GM12878 (cell line): ENCODE data around the gene SNAI1. TPM values are rescaled to one million over a fixed set of nuclear protein-coding genes. Genes with fewer than 3 reads are reported as not detected.

Source experiments
- ATAC-seq: fragments of 200-7000 bp; cut with Tn5 transposase; 3 replicates; pipeline ENCODE4 v1.9.1; 2020; ENCODE audit warnings: mild to moderate bottlenecking, moderate library complexity
- BruUV-seq: library from RNA; stranded (reverse); fragments of 400-500 nt; replicated peaks from 2 replicates; lab custom pipeline; 2021; lab: Mats Ljungman, UMichigan
- CTCF ChIA-PET: fragments of 300-600 bp; sonication (Branson Sonifier 250); formaldehyde crosslinking; extraction: SDS; loops from one replicate; lab custom pipeline; 2021; ENCODE audit warnings: inconsistent platforms; lab: Yijun Ruan, JAX
- POLR2A ChIA-PET: fragments of 350-600 bp; formaldehyde crosslinking; extraction: SDS; loops from one replicate; lab custom pipeline; 2021; ENCODE audit warnings: inconsistent platforms; lab: Charles Lee
- RAD21 ChIA-PET: fragments of 300-600 bp; sonication (Branson Sonifier 250); formaldehyde crosslinking; loops from one replicate; lab custom pipeline; 2023; ENCODE audit warnings: antibody characterized with exemption; ENCODE audit not compliant: unreplicated experiment; lab: Charles Lee
- SMC1A ChIA-PET: fragments of 300-600 bp; sonication (Branson Sonifier 250); formaldehyde crosslinking; loops from one replicate; lab custom pipeline; 2023; ENCODE audit not compliant: unreplicated experiment, uncharacterized antibody; lab: Charles Lee
- DNase-seq: peaks from one replicate; pipeline ENCODE4 v3.0.0-alpha.2; 2011; ENCODE audit warnings: low read depth, low spot score
- FAIRE-seq: peaks from 3 replicates; lab custom pipeline; 2011; peaks lifted over from hg19 to GRCh38; lab: Jason Lieb, UNC
- H2AFZ ChIP-seq: 2 replicates; pipeline ENCODE4 v1.6.0; 2011; ENCODE audit warnings: low read depth, low read length, control low read depth; ENCODE audit not compliant: control insufficient read depth
- H3K27ac ChIP-seq: 2 replicates; pipeline ENCODE4 v1.5.1; 2011; ENCODE audit warnings: control low read depth; ENCODE audit not compliant: control insufficient read depth, insufficient read depth
- H3K27me3 ChIP-seq, 2 experiments: replicated peaks in 1 of 2; 2 replicates each; pipeline versions ENCODE4 v1.6.0 to v1.6.1; 2011; ENCODE audit warnings: low read length in 1 of 2; ENCODE audit not compliant: control insufficient read depth in 2 of 2, insufficient read depth in 2 of 2
- H3K36me3 ChIP-seq, 2 experiments: 2 replicates each; pipeline ENCODE4 v1.5.1; 2011; ENCODE audit warnings: low read length in 1 of 2; ENCODE audit not compliant: control insufficient read depth in 2 of 2, insufficient read depth in 2 of 2
- H3K4me1 ChIP-seq: 2 replicates; pipeline ENCODE4 v1.6.1; 2011; ENCODE audit warnings: mild to moderate bottlenecking, low read length, moderate library complexity, mixed read lengths; ENCODE audit not compliant: control insufficient read depth, insufficient read depth
- H3K4me2 ChIP-seq: 2 replicates; pipeline ENCODE4 v1.6.0; 2011; ENCODE audit warnings: control low read depth; ENCODE audit not compliant: control insufficient read depth, insufficient read depth
- H3K4me3 ChIP-seq: fragments of 200-600 bp; sonication (generic); 2 replicates; pipeline ENCODE4 v1.5.1; 2016
- H3K79me2 ChIP-seq: 2 replicates; pipeline ENCODE4 v1.6.0; 2011; ENCODE audit warnings: low read length; ENCODE audit not compliant: control insufficient read depth, insufficient read depth
- H3K9ac ChIP-seq: 2 replicates; pipeline ENCODE4 v1.8.0; 2011; ENCODE audit warnings: low read length, control low read depth, mixed read lengths; ENCODE audit not compliant: control insufficient read depth, insufficient read depth
- H3K9me3 ChIP-seq: replicated peaks from 3 replicates; pipeline ENCODE4 v1.5.1; 2011; ENCODE audit warnings: mild to moderate bottlenecking, low read length; ENCODE audit not compliant: control insufficient read depth, insufficient read depth
- H4K20me1 ChIP-seq: 2 replicates; pipeline ENCODE4 v1.6.0; 2011; ENCODE audit not compliant: control insufficient read depth, insufficient read depth
- ASH2L ChIP-seq: fragments of 300-600, 200-600 bp; sonication (generic); IDR thresholded peaks from 2 replicates; pipeline ENCODE4 v1.6.1; 2017; ENCODE audit warnings: low read depth, mild to moderate bottlenecking, borderline replicate concordance
- BCL11A ChIP-seq: IDR thresholded peaks from 2 replicates; pipeline ENCODE4 v1.6.1; 2011; ENCODE audit warnings: low read depth, low read length
- CBX5 ChIP-seq: sonication (generic); IDR thresholded peaks from 2 replicates; pipeline ENCODE4 v1.6.1; 2016; ENCODE audit warnings: low read depth, moderate library complexity, mild to moderate bottlenecking, inconsistent platforms
- CEBPB ChIP-seq, 2 experiments: fragments of 150-350 bp in 1 of 2; IDR thresholded peaks; 2 replicates each; pipeline ENCODE4 v1.6.1; 2012 to 2014; ENCODE audit warnings: low read depth in 2 of 2, low read length in 2 of 2, borderline replicate concordance in 1 of 2, inconsistent platforms in 1 of 2
- CREB1 ChIP-seq: IDR thresholded peaks from 2 replicates; pipeline ENCODE4 v1.6.1; 2012; ENCODE audit warnings: low read depth, mild to moderate bottlenecking, inconsistent platforms
- DPF2 ChIP-seq: fragments of 450-650 bp; IDR thresholded peaks from 2 replicates; pipeline ENCODE4 v1.6.1; 2017; ENCODE audit warnings: mild to moderate bottlenecking
- ESRRA ChIP-seq: IDR thresholded peaks from 2 replicates; pipeline ENCODE4 v1.6.1; 2012; ENCODE audit warnings: mild to moderate bottlenecking, low read length, improper control_type of control experiment
- IKZF1 ChIP-seq: fragments of 450-650 bp; conservative IDR thresholded peaks from 2 replicates; pipeline ENCODE4 v1.6.1; 2017; ENCODE audit warnings: antibody characterized with exemption, mild to moderate bottlenecking
- MTA3 ChIP-seq: IDR thresholded peaks from 2 replicates; pipeline ENCODE4 v1.6.1; 2012; ENCODE audit warnings: low read length, inconsistent platforms, borderline replicate concordance
- NFYA ChIP-seq: IDR thresholded peaks from 2 replicates; pipeline ENCODE4 v1.6.1; 2011; ENCODE audit warnings: low read depth, mild to moderate bottlenecking, low read length, improper control_type of control experiment, borderline replicate concordance
- PRDM15 ChIP-seq: fragments of 450-650 bp; formaldehyde crosslinking; IDR thresholded peaks from 2 replicates; pipeline ENCODE4 v1.4.0; 2020; ENCODE audit warnings: mild to moderate bottlenecking, moderate library complexity
- SMARCA5 ChIP-seq: fragments of 450-650 bp; IDR thresholded peaks from 2 replicates; pipeline ENCODE4 v1.6.1; 2017; ENCODE audit warnings: mild to moderate bottlenecking
- SPI1 ChIP-seq: IDR thresholded peaks from 2 replicates; pipeline ENCODE4 v1.6.1; 2011; ENCODE audit warnings: low read depth, mild to moderate bottlenecking, low read length, moderate library complexity, borderline replicate concordance; ENCODE audit not compliant: insufficient read depth
- TBL1XR1 ChIP-seq: IDR thresholded peaks from 2 replicates; pipeline ENCODE4 v1.6.1; 2012; ENCODE audit warnings: low read depth, low read length, improper control_type of control experiment
- ZNF24 ChIP-seq: fragments of 450-650 bp; IDR thresholded peaks from 2 replicates; pipeline ENCODE4 v1.6.1; 2017; ENCODE audit warnings: antibody characterized with exemption, mild to moderate bottlenecking
- ZNF384 ChIP-seq: IDR thresholded peaks from 2 replicates; pipeline ENCODE4 v1.6.1; 2012; ENCODE audit warnings: low read depth, mild to moderate bottlenecking, low read length, improper control_type of control experiment, borderline replicate concordance
- WGBS: methylation state at CpG from one replicate; pipeline ENCODE4 v1.1.6; 2016; ENCODE audit warnings: low lambda C conversion rate; ENCODE audit not compliant: insufficient replicate concordance, insufficient coverage; ENCODE audit errors: missing lambda C conversion rate; 5-methylcytosine and 5-hydroxymethylcytosine counted together
- in situ Hi-C: fragments of 300-500 bp; cut with MboI; formaldehyde crosslinking; loops from 9 replicates; pipeline ENCODE4 v1.14.3; 2018; ENCODE audit warnings: mixed read lengths
- intact Hi-C: fragments of 100-400 bp; cut with micrococcal nuclease; formaldehyde crosslinking; loops from one replicate; pipeline ENCODE4 v1.14.2; 2022; ENCODE audit not compliant: unreplicated experiment
- polyA plus RNA-seq, 11 experiments: library from polyadenylated mRNA; depleted of rRNA in 4 of 11; unstranded in 6 of 11; stranded (reverse) in 5 of 11; fragments of >200 nt; fragmentation: Nextera tagmentation in 4 of 11; fragmentation: Illumina TruSeq in 1 of 11; extraction: Ambion mirVana in 4 of 11; extraction: Trizol in 1 of 11; gene quantifications; 1 replicate in 1 of 11; 2 replicates in 10 of 11; pipeline versions ENCODE4 v1.2.1 to v1.2.3, GENCODE V29; 2011 to 2016; ENCODE audit warnings: inconsistent platforms in 2 of 11, missing spikeins in 2 of 11, low read depth in 1 of 11
- total RNA-seq, 4 experiments: library from RNA; depleted of rRNA in 3 of 4; stranded (reverse); fragments of >200 nt in 3 of 4; fragmentation: Illumina TruSeq in 1 of 4; extraction: Trizol in 1 of 4; gene quantifications; 2 replicates each; pipeline versions ENCODE4 v1.2.1 to v1.2.3, GENCODE V29; 2013 to 2021
- TF ChIP-seq, protein P1 (sequence below): IDR thresholded peaks from 2 replicates; pipeline ENCODE4 v1.6.1; 2011; ENCODE audit warnings: mild to moderate bottlenecking, low read depth, low read length, moderate library complexity; ENCODE audit not compliant: insufficient replicate concordance

The SNAI1 gene
- total and polyA plus RNA-seq, 10 of the 15 experiments (the other 5 are each of a cell fraction or from before 2014, with no cell fraction given): 0.11 to 0.79 (median 0.24) TPM; not detected in 2

- H3K9me3 ChIP-seq: no peaks in the 10 kb centered on the region
- no peaks in the 10 kb centered on the region; a peak in 2 of 4 replicates for H3K27me3 ChIP-seq
- DNase-seq (no peak), ATAC-seq (no peak), FAIRE-seq (no peak)
- POLR2A ChIA-PET: interaction anchor here (0.6 kb wide), 1 partner anchor 10 kb away, joined by 4 read pairs; no protein-coding TSS in a partner anchor
- H3K79me2 ChIP-seq: no peaks in the 10 kb centered on the region
- H3K4me2 ChIP-seq: no peak overlapping the region
- RAD21 ChIA-PET: no interaction called here
- intact Hi-C loops: no loop called here
- BruUV-seq: no TSS peak
- in situ Hi-C loops: no loop called here
- SMC1A ChIA-PET: interaction anchor here (1.9 kb wide), 1 partner anchor 10 kb away, joined by 7 read pairs; no protein-coding TSS in a partner anchor
- no peak overlapping the region for H2AFZ ChIP-seq
- no peaks in the 10 kb centered on the region for H4K20me1 ChIP-seq
- H3K36me3 ChIP-seq: no peaks in the 10 kb centered on the region
- H3K4me1 ChIP-seq: peaks cover 18% of the 10 kb centered on the region
- H3K4me3 ChIP-seq: no peak overlapping the region
- no peak overlapping the region for H3K9ac ChIP-seq
- 58% methylated on average over 44 of the region's 71 CpGs for WGBS
- no peak overlapping the region for H3K27ac ChIP-seq
- CTCF ChIA-PET: interaction anchor here (0.6 to 1.4 kb wide), 2 partner anchors 10 to 159 kb away, joined by 3 read pairs; no protein-coding TSS in a partner anchor
- TF ChIP-seq CBX5: no peak
- TF ChIP-seq BCL11A: no peak
- no peak for TF ChIP-seq SMARCA5
- no peak for TF ChIP-seq TBL1XR1
- TF ChIP-seq ASH2L: no peak
- TF ChIP-seq, protein P1, sequence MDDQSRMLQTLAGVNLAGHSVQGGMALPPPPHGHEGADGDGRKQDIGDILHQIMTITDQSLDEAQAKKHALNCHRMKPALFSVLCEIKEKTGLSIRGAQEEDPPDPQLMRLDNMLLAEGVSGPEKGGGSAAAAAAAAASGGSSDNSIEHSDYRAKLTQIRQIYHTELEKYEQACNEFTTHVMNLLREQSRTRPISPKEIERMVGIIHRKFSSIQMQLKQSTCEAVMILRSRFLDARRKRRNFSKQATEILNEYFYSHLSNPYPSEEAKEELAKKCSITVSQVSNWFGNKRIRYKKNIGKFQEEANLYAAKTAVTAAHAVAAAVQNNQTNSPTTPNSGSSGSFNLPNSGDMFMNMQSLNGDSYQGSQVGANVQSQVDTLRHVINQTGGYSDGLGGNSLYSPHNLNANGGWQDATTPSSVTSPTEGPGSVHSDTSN: no peak
- TF ChIP-seq SPI1: no peak
- TF ChIP-seq DPF2: no peak
- TF ChIP-seq ESRRA: no peak
- TF ChIP-seq MTA3: no peak
- no peak for TF ChIP-seq IKZF1
- no peak for TF ChIP-seq CREB1
- no peak for TF ChIP-seq ZNF24
- no peak for TF ChIP-seq ZNF384
- TF ChIP-seq CEBPB (IDR thresholded peaks at IDR 0.05; ENCODE audit: borderline replicate concordance in 1 of 2, low read depth in 2 of 2, low read length in 2 of 2): no peak
- no peak for TF ChIP-seq NFYA
- no peak for TF ChIP-seq PRDM15 (CRISPR knock-in tag)
Measured at GRCh38 chr20:50009521-50010454, 27.0 kb downstream of the SNAI1 start.
